Neutrophil (primary cell): Measurements from ENCODE around the gene DNAH14.
"Not testable (repeated sequence)": the region's sequence is repeated elsewhere in the genome, so short reads cannot be mapped to it uniquely, and the experiment has no call there.

ENCODE experiments used
- H3K27ac ChIP-seq: fragments of 200-600 bp; sonication (generic); 2 replicates; pipeline ENCODE4 v1.5.1; 2016; ENCODE audit warnings: mild to moderate bottlenecking, moderate library complexity
- H3K27me3 ChIP-seq: fragments of 200-600 bp; sonication (generic); 2 replicates; pipeline ENCODE4 v1.6.0; 2016; ENCODE audit warnings: mild to moderate bottlenecking
- H3K36me3 ChIP-seq: fragments of 200-600 bp; sonication (generic); 2 replicates; pipeline ENCODE4 v1.5.1; 2017
- H3K4me1 ChIP-seq, 2 experiments: fragments of 200-600 bp in 1 of 2; sonication (generic) in 1 of 2; 1 replicate in 1 of 2; 2 replicates in 1 of 2; pipeline versions ENCODE4 v1.5.1 to v1.6.1; 2013 to 2016; ENCODE audit warnings: low read depth in 1 of 2, low read length in 1 of 2, mild to moderate bottlenecking in 1 of 2, moderate library complexity in 1 of 2; ENCODE audit not compliant: control insufficient read depth in 1 of 2, insufficient read depth in 1 of 2
- H3K4me3 ChIP-seq, 2 experiments: fragments of 200-600 bp in 1 of 2; sonication (generic) in 1 of 2; 1 replicate in 1 of 2; 2 replicates in 1 of 2; pipeline ENCODE4 v1.5.1; 2013 to 2016; ENCODE audit warnings: low read depth in 1 of 2, low read length in 1 of 2, mild to moderate bottlenecking in 1 of 2, moderate library complexity in 1 of 2
- H3K9me3 ChIP-seq: fragments of 200-600 bp; sonication (generic); 2 replicates; pipeline ENCODE4 v1.5.1; 2016
- TF ChIP-seq, protein P1 (sequence below): fragments of 200-600 bp; sonication (generic); IDR thresholded peaks from 2 replicates; pipeline ENCODE4 v1.5.1; 2016; ENCODE audit warnings: antibody characterized with exemption

The DNAH14 gene

GRCh38 chr1:225121095-225121494 is 191.6 kb downstream of the DNAH14 start:
- TF ChIP-seq, protein P1, sequence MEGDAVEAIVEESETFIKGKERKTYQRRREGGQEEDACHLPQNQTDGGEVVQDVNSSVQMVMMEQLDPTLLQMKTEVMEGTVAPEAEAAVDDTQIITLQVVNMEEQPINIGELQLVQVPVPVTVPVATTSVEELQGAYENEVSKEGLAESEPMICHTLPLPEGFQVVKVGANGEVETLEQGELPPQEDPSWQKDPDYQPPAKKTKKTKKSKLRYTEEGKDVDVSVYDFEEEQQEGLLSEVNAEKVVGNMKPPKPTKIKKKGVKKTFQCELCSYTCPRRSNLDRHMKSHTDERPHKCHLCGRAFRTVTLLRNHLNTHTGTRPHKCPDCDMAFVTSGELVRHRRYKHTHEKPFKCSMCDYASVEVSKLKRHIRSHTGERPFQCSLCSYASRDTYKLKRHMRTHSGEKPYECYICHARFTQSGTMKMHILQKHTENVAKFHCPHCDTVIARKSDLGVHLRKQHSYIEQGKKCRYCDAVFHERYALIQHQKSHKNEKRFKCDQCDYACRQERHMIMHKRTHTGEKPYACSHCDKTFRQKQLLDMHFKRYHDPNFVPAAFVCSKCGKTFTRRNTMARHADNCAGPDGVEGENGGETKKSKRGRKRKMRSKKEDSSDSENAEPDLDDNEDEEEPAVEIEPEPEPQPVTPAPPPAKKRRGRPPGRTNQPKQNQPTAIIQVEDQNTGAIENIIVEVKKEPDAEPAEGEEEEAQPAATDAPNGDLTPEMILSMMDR: no peak
- Histone ChIP-seq H3K4me1 (no peaks in the 10 kb centered on the region), H3K27ac (no peak overlapping the region), H3K9me3 (no peaks in the 10 kb centered on the region), H3K27me3 (no peaks in the 10 kb centered on the region), H3K36me3 (no peaks in the 10 kb centered on the region), H3K4me3 (no peak overlapping the region)

- Histone ChIP-seq H3K27me3 (no peaks in the 10 kb centered on the region), H3K36me3 (no peaks in the 10 kb centered on the region), H3K27ac (no peak overlapping the region), H3K9me3 (no peaks in the 10 kb centered on the region), H3K4me3 (no peak overlapping the region), H3K4me1 (no peaks in the 10 kb centered on the region)
- TF ChIP-seq, protein P1: no peak
These were observed 202.4 kb downstream of the DNAH14 start for GRCh38 chr1:225131869-225132268.

DNA sequence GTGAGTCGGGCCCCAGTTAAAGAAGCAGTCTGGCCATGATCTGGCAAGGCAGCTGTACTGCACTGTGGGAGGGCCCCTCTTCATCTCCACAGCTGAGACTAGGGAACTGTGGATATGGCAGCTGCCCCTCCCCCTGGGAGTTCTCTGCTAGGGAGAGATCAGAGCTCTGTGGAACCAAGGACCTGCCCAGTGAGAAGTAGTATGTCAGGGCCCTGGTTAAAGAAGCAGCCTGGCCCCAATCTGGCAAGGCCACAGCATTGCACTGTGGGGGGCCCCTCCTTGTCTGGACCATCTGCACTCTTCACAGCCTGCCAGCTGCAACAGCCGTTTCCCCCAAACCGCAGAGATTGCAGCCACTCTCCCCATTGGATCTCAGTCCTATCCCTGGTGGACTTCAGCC is 208.5 kb downstream of the DNAH14 start:
- no peaks in the 10 kb centered on the region for H3K27me3 ChIP-seq
- TF ChIP-seq, protein P1: no peak
- H3K4me1 ChIP-seq: no peaks in the 10 kb centered on the region
- H3K4me3 ChIP-seq: no peak overlapping the region
- no peak overlapping the region for H3K27ac ChIP-seq
- no peaks in the 10 kb centered on the region for H3K9me3 ChIP-seq
- H3K36me3 ChIP-seq: no peaks in the 10 kb centered on the region

GRCh38 chr1:225143001-225143400 is 213.5 kb downstream of the DNAH14 start:
- Histone ChIP-seq H3K27ac (no peak overlapping the region), H3K27me3 (no peaks in the 10 kb centered on the region), H3K4me3 (no peak overlapping the region), H3K4me1 (no peaks in the 10 kb centered on the region), H3K9me3 (no peaks in the 10 kb centered on the region), H3K36me3 (no peaks in the 10 kb centered on the region)
- TF ChIP-seq, protein P1: no peak

- TF ChIP-seq, protein P1: no peak
- Histone ChIP-seq H3K9me3 (no peaks in the 10 kb centered on the region), H3K27ac (no peak overlapping the region), H3K36me3 (no peaks in the 10 kb centered on the region), H3K4me3 (no peak overlapping the region), H3K27me3 (no peaks in the 10 kb centered on the region), H3K4me1 (no peaks in the 10 kb centered on the region)
These were observed 217.0 kb downstream of the DNAH14 start for GRCh38 chr1:225146478-225146877.

GRCh38 chr1:225147791-225148190 is 218.3 kb downstream of the DNAH14 start:
- not testable (repeated sequence) for H3K36me3 ChIP-seq, H3K4me3 ChIP-seq, H3K9me3 ChIP-seq, H3K27ac ChIP-seq, H3K27me3 ChIP-seq, H3K4me1 ChIP-seq
